Naive B cell (primary cell): Measurements from ENCODE around the gene EXOC6B. TPM values are rescaled to one million over a fixed set of nuclear protein-coding genes. Genes with fewer than 3 reads are reported as not detected.
"Not testable (repeated sequence)": the region's sequence is repeated elsewhere in the genome, so short reads cannot be mapped to it uniquely, and the experiment has no call there.

Experiments
- ATAC-seq, 2 donors: fragments of 150-1000 bp; cut with Tn5 transposase; 2 replicates each; pipeline ENCODE4 v1.10.0; 2021; ENCODE audit warnings: low read depth in 2 of 2, mild to moderate bottlenecking in 2 of 2, moderate library complexity in 2 of 2
- DNase-seq: peaks from one replicate; pipeline ENCODE4 v3.0.0; 2022
- H3K27ac Mint-ChIP-seq, 6 donors: one replicate each; pipeline ENCODE4 v1.8.0; 2020 to 2022; ENCODE audit warnings: mild to moderate bottlenecking in 6 of 6, mixed read lengths in 6 of 6, moderate library complexity in 5 of 6, inconsistent platforms in 2 of 6
- H3K27me3 Mint-ChIP-seq, 3 donors: one replicate each; pipeline ENCODE4 v1.8.0; 2021 to 2022; ENCODE audit warnings: mixed read lengths in 3 of 3, mild to moderate bottlenecking in 1 of 3
- H3K36me3 Mint-ChIP-seq, 2 donors: one replicate each; pipeline ENCODE4 v1.8.0; 2020 to 2022; ENCODE audit warnings: mixed read lengths in 2 of 2, inconsistent platforms in 1 of 2, mild to moderate bottlenecking in 1 of 2
- H3K4me1 Mint-ChIP-seq, 3 donors: one replicate each; pipeline ENCODE4 v1.8.0; 2020 to 2022; ENCODE audit warnings: mixed read lengths in 3 of 3, inconsistent platforms in 1 of 3, mild to moderate bottlenecking in 1 of 3, moderate library complexity in 1 of 3
- H3K4me3 Mint-ChIP-seq, 8 donors: one replicate each; pipeline ENCODE4 v1.8.0; 2020 to 2022; ENCODE audit warnings: mild to moderate bottlenecking in 8 of 8, mixed read lengths in 8 of 8, moderate library complexity in 8 of 8, inconsistent platforms in 2 of 8
- H3K9me3 Mint-ChIP-seq, 7 donors: one replicate each; pipeline ENCODE4 v1.8.0; 2020 to 2022; ENCODE audit warnings: mixed read lengths in 7 of 7, mild to moderate bottlenecking in 5 of 7, inconsistent platforms in 2 of 7, moderate library complexity in 1 of 7
- polyA plus RNA-seq, 6 donors: library from polyadenylated mRNA; unstranded; fragments of 300-500 nt; fragmentation: Illumina TruSeq; gene quantifications; one replicate each; pipeline ENCODE4 v1.2.3, GENCODE V29; 2021; ENCODE audit warnings: low read depth in 6 of 6

EXOC6B gene
- polyA plus RNA-seq, 6 donors from 2014 or later: 1.8 to 3.0 (median 2.6) TPM; not detected in 1

- Mint-ChIP-seq H3K27ac (no peak overlapping the region), H3K36me3 (no peaks in the 10 kb centered on the region), H3K4me3 (no peak overlapping the region), H3K4me1 (peaks cover 0 to 4% (median 0%) of the 10 kb centered on the region in 3 donors), H3K9me3 (no peaks in the 10 kb centered on the region), H3K27me3 (no peaks in the 10 kb centered on the region)
- ATAC-seq: no peak
- DNase-seq: no peak
These were observed 250.9 kb downstream of the EXOC6B start for GRCh38 chr2:72574886-72575285.

- peaks cover 0 to 4% (median 0%) of the 10 kb centered on the region in 3 donors for H3K4me1 Mint-ChIP-seq
- H3K27me3 Mint-ChIP-seq: no peaks in the 10 kb centered on the region
- no peaks in the 10 kb centered on the region for H3K9me3 Mint-ChIP-seq
- no peak overlapping the region for H3K27ac Mint-ChIP-seq
- ATAC-seq: no peak
- DNase-seq: no peak
- H3K36me3 Mint-ChIP-seq: no peaks in the 10 kb centered on the region
- H3K4me3 Mint-ChIP-seq: no peak overlapping the region
These were observed 252.6 kb downstream of the EXOC6B start for GRCh38 chr2:72573232-72573631.

DNA sequence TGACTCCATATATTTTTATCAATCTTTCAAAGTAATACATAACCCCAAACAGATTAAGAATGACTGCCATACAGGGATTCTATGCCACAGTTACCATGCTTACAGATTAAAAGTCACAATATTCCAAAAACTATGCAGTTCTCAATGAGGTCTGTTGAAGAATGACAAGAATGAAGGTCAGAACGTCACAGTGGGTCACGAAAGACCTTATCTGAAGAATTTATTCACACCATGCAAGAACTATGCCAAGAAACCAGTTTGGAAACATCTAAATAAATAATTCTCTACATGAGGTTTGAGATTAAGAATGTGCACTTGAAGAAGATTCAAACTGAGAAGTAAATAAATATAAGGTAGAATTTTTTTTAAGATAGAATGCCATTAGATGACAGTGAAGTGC, 253.3 kb downstream of the EXOC6B start:
- H3K4me1 Mint-ChIP-seq: peaks cover 0 to 4% (median 0%) of the 10 kb centered on the region in 3 donors
- no peaks in the 10 kb centered on the region for H3K36me3 Mint-ChIP-seq
- DNase-seq: no peak
- no peak overlapping the region for H3K27ac Mint-ChIP-seq
- H3K27me3 Mint-ChIP-seq: no peaks in the 10 kb centered on the region
- no peaks in the 10 kb centered on the region for H3K9me3 Mint-ChIP-seq
- H3K4me3 Mint-ChIP-seq: no peak overlapping the region
- no peak for ATAC-seq

- Mint-ChIP-seq H3K27me3 (no peaks in the 10 kb centered on the region), H3K4me3 (no peak overlapping the region), H3K9me3 (no peaks in the 10 kb centered on the region), H3K27ac (no peak overlapping the region), H3K4me1 (no peaks in the 10 kb centered on the region), H3K36me3 (no peaks in the 10 kb centered on the region)
- DNase-seq: no peak
- no peak for ATAC-seq
These were observed 255.4 kb downstream of the EXOC6B start for GRCh38 chr2:72570413-72570812.

DNA sequence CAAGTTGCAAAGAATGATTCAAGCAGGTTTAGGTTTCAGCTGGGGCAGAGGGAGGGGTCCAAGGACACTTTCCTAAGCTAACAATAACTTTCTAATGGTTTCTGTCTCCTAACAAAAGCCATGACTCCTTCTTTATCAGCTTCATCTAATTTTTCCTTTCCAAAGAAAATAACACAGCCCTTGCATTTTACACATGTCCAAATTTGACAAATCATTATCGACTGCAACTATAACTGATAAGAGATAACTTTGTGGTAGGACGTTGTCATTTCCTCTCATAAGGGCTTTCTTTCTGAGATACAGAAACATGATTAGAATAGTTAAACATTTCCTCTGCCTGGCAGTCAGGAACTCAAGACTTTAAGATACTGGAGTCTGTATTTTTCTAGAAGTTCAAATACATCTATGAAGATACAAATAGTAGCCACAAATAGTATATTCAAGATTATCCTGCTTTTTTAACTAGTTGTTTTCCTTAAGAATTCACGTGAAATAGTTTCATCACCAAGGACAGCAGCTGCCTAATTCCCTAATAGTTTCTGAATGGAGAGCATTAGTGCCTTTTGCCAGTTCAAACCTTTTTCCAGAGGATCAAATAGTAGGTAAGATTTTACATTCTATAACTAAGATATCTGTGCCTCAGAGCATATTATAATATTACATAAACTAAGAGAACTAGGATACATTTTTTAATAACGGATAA, 263.2 kb downstream of the EXOC6B start:
- H3K27me3 Mint-ChIP-seq: no peaks in the 10 kb centered on the region
- ATAC-seq (no peak), DNase-seq (no peak)
- H3K4me1 Mint-ChIP-seq: no peaks in the 10 kb centered on the region
- peaks cover 5 to 9% of the 10 kb centered on the region in 2 donors for H3K36me3 Mint-ChIP-seq
- H3K9me3 Mint-ChIP-seq: peaks cover 0 to 1% (median 0%) of the 10 kb centered on the region in 7 donors
- H3K27ac Mint-ChIP-seq: no peak overlapping the region
- H3K4me3 Mint-ChIP-seq: no peak overlapping the region

GRCh38 chr2:72561621-72562318, 264.1 kb downstream of the EXOC6B start:
- no peak for DNase-seq
- H3K27ac Mint-ChIP-seq: no peak overlapping the region
- no peaks in the 10 kb centered on the region for H3K4me1 Mint-ChIP-seq
- H3K27me3 Mint-ChIP-seq: no peaks in the 10 kb centered on the region
- no peak overlapping the region for H3K4me3 Mint-ChIP-seq
- peaks cover 12 to 15% of the 10 kb centered on the region in 2 donors for H3K36me3 Mint-ChIP-seq
- ATAC-seq: no peak
- H3K9me3 Mint-ChIP-seq: peaks cover 0 to 1% (median 0%) of the 10 kb centered on the region in 7 donors

DNA sequence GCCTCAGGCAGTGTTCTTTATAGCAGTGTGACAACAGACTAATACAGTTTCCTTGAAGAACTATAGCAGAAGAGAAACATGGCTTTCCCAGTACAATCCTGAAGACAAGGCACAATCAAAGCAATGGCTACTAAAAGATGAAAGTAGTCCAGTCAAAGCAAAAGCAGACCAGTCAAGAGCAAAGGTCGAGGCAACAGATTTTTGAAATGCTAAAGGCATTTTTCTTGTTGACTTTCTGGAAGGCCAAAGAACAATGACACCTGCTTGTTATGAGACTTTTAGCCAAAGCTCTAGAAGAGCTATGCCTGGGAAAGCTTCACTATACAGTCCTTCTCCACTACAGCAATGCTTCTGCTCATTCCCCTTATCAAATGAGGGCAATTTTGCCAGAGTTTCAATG, 269.9 kb downstream of the EXOC6B start:
- Mint-ChIP-seq H3K4me3 (no peak overlapping the region), H3K9me3 (peaks cover 0 to 10% (median 7%) of the 10 kb centered on the region in 7 donors), H3K36me3 (peaks cover 16 to 23% of the 10 kb centered on the region in 2 donors), H3K27ac (no peak overlapping the region), H3K4me1 (no peaks in the 10 kb centered on the region), H3K27me3 (no peaks in the 10 kb centered on the region)
- no peak for ATAC-seq
- no peak for DNase-seq

DNA sequence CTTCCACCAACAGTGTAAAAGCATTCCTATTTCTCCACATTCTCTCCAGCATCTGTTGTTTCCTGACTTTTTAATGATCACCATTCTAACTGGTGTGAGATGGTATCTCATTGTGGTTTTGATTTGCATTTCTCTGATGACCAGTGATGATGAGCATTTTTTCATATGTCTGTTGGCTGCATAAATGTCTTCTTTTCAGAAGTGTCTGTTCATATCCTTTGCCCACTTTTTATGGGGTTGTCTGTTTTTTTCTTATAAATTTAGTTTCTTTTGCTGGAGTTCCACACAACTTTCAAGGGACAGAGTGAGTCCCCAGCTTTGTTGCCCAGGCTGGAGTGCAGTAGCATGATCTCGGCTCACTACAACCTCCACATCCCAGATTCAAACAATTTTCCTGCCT, 270.5 kb downstream of the EXOC6B start:
- H3K4me1 Mint-ChIP-seq, DNase-seq, H3K27me3 Mint-ChIP-seq, H3K4me3 Mint-ChIP-seq, ATAC-seq: not testable (repeated sequence)
- Mint-ChIP-seq H3K36me3 (peaks cover 16 to 23% of the 10 kb centered on the region in 2 donors), H3K27ac (peak overlapping the region in 2 of 6 donors; percentile 4 to 22), H3K9me3 (peaks cover 0 to 10% (median 7%) of the 10 kb centered on the region in 7 donors)

- H3K4me1 Mint-ChIP-seq, ATAC-seq, H3K27me3 Mint-ChIP-seq, DNase-seq, H3K27ac Mint-ChIP-seq, H3K4me3 Mint-ChIP-seq: not testable (repeated sequence)
- Mint-ChIP-seq H3K9me3 (peaks cover 0 to 10% (median 7%) of the 10 kb centered on the region in 7 donors), H3K36me3 (peaks cover 15 to 23% of the 10 kb centered on the region in 2 donors)
These were observed 270.9 kb downstream of the EXOC6B start for GRCh38 chr2:72554910-72555309.

- H3K9me3 Mint-ChIP-seq: peaks cover 0 to 10% (median 7%) of the 10 kb centered on the region in 7 donors
- ATAC-seq (no peak), DNase-seq (no peak)
- H3K27ac Mint-ChIP-seq: no peak overlapping the region
- no peaks in the 10 kb centered on the region for H3K27me3 Mint-ChIP-seq
- H3K4me3 Mint-ChIP-seq: no peak overlapping the region
- peaks cover 12 to 23% of the 10 kb centered on the region in 2 donors for H3K36me3 Mint-ChIP-seq
- H3K4me1 Mint-ChIP-seq: no peaks in the 10 kb centered on the region
These were observed 271.5 kb downstream of the EXOC6B start for GRCh38 chr2:72554381-72554780.

DNA sequence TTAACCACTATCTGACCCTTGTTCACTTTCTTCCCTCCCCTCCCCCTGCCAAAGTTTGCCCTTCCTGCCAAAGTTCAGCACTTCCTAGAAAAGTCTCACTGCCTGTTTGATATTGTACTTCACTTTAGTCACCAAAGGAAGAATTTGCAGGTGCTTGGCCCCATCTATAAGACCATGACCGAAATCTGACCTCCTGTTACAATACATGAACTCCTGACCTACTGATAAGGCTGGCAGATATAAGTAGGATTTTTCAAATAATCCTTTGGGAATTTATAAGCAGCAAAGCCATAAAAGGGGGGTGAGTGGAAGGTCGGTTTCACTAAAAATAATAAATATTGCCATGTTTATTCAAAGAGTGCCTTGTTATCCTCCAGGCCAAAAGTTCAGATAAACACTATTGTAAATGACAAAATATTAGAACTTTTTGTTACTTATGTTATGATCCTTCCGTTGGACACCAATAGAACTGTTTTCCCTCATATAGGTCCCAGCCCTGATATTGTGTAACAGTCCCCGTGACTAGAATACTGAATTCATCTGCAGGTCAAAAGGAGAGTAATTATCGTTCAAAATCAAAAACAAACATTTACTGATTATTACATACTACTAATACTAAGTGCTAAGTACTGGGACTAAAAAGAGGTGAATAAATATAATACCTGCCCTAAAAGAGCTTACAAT, 277.6 kb downstream of the EXOC6B start:
- H3K9me3 Mint-ChIP-seq: no peaks in the 10 kb centered on the region
- H3K27me3 Mint-ChIP-seq: no peaks in the 10 kb centered on the region
- H3K36me3 Mint-ChIP-seq: no peaks in the 10 kb centered on the region
- DNase-seq (no peak), ATAC-seq (no peak)
- no peak overlapping the region for H3K27ac Mint-ChIP-seq
- no peak overlapping the region for H3K4me3 Mint-ChIP-seq
- no peaks in the 10 kb centered on the region for H3K4me1 Mint-ChIP-seq

DNA sequence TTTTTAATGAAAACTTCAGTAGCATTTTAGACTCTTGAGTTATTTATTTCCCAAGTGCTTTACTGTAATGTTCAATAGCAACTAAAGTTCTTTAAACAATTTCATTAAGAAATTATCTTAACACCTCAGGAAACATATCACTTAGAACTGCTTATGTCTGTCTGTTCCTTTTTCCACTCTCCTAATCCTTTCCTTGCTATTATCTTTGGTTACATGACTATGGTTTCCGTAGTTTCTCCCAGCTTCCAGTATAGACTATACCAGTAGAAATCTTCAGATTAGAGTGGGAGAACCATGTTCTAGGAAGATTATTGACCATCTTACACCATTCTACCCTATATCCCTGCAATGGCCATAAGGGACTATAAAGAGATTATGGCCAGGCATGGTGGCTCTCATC, 280.0 kb downstream of the EXOC6B start:
- Mint-ChIP-seq H3K4me1 (no peaks in the 10 kb centered on the region), H3K27ac (no peak overlapping the region), H3K4me3 (no peak overlapping the region), H3K9me3 (peaks cover 0 to 3% (median 0%) of the 10 kb centered on the region in 7 donors), H3K27me3 (no peaks in the 10 kb centered on the region), H3K36me3 (no peaks in the 10 kb centered on the region)
- no peak for ATAC-seq
- DNase-seq: no peak

DNA sequence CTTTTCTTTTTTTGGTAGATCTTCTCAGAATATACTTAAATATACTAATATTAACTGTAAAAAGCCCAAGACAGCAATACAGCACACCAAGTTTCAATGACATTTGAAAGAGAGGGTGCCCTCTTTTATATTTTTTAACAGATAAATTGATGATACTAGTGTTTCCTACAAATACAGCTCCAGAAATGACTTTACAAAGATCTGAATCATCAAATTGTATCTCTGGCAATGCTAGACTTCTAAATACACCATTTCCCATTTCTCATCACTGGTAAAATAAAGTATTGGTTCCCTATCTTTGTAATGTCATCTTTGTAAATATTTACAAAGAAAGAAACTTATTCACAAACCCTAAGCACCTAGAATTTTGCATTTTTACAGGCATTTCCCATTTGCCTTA, 281.3 kb downstream of the EXOC6B start:
- H3K27ac Mint-ChIP-seq: no peak overlapping the region
- H3K36me3 Mint-ChIP-seq: no peaks in the 10 kb centered on the region
- no peak overlapping the region for H3K4me3 Mint-ChIP-seq
- no peaks in the 10 kb centered on the region for H3K4me1 Mint-ChIP-seq
- H3K9me3 Mint-ChIP-seq: peaks cover 0 to 3% (median 0%) of the 10 kb centered on the region in 7 donors
- H3K27me3 Mint-ChIP-seq: no peaks in the 10 kb centered on the region
- ATAC-seq (no peak), DNase-seq (no peak)
